ENCODE data around the gene NIM1K.
"Not testable (repeated sequence)": the region's sequence is repeated elsewhere in the genome, so short reads cannot be mapped to it uniquely, and the experiment has no call there.

GRCh38 chr5:43325624-43326023 lies 133.6 kb downstream of the NIM1K start:
- not testable (repeated sequence) for TF ChIP-seq EZH2 (IDR thresholded peaks at IDR 0.05; ENCODE audit: borderline replicate concordance, low read length); CTCF (conservative IDR thresholded peaks at IDR 0.05 in 1 of 2, IDR thresholded peaks at IDR 0.05 in 1 of 2; ENCODE audit: extremely low read depth in 1 of 2, insufficient read depth in 1 of 2, low read depth in 1 of 2, low read length in 2 of 2)

Measured in mammary epithelial cell (primary cell).